Upper lobe of left lung (tissue), 4 donors: ENCODE data around the gene RNF7.
"Not testable (repeated sequence)": the region's sequence is repeated elsewhere in the genome, so short reads cannot be mapped to it uniquely, and the experiment has no call there.

Experiments
- CTCF ChIP-seq, 6 experiments: fragments of 450-650 bp in 4 of 6; fragments of 200-600 bp in 2 of 6; sonication (generic) in 2 of 6; IDR thresholded peaks; one replicate each; pipeline ENCODE4 v1.5.1; 2016 to 2019; ENCODE audit warnings: antibody characterized with exemption in 6 of 6
- POLR2AphosphoS5 ChIP-seq, 2 donors: sonication (generic); formaldehyde crosslinking; IDR thresholded peaks; one replicate each; pipeline ENCODE4 v1.5.1; 2017; ENCODE audit warnings: antibody characterized with exemption in 2 of 2

- TF ChIP-seq CTCF, POLR2AphosphoS5 (IDR thresholded peaks at IDR 0.05): not testable (repeated sequence)
These were observed 34.7 kb upstream of the RNF7 start for GRCh38 chr3:141703367-141703766.
